ENCODE measurements around the gene NFIX. TPM values are rescaled to one million over a fixed set of nuclear protein-coding genes. Genes with fewer than 3 reads are reported as not detected.

NFIX gene
- total and polyA plus RNA-seq, 9 of the 15 experiments (the other 6 are each of a cell fraction or from before 2014, with no cell fraction given): 0.28 to 26.8 (median 5.4) TPM

DNA sequence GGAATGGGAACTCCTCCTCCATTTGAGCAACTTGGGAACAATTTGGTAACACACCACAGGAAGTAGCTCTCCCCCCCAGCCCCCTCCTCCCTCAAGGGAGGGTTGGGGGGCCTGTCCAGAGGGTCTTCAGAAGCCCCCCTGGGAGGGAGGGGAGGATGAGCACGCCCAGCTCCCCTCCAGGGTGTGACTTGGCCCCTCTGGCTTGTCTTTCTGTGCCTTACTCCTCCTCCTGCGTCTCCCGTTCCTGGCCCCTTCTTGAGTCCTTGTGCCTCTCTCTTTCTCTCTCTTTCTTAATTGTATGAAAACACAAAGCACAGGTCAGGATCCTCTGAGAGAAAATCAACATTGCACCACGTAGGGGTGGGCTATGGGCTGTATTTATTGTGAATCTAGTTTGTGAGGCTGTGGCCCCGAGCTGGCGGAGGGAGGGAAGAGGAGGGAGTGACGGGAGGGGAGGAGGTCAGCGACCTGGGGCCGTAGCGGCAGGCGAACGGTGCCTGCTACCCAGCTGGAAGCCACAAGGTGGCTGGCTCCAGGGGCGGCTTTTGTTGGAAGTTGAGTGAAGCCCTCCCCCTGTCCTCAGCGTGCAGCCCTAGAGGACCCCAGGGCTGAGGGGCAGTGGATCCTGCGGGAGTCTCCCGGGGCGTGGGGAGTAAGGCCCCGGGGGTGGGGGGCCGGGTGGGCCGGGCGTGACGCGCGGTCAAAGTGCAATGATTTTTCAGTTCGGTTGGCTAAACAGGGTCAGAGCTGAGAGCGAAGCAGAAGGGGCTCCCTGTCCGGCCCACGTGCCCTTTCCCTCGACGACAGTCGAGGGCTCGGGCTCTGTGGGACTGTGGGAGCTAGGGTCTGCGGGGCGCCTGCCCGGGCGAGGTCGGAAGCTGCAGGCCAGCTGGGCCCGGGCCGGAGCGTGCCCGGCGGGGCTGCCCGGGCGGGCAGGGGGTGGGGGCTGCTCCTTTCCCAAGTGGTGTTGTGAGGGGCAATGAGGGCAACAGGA lies 101.0 kb downstream of the NFIX start (continued):
- TF ChIP-seq, protein P1, sequence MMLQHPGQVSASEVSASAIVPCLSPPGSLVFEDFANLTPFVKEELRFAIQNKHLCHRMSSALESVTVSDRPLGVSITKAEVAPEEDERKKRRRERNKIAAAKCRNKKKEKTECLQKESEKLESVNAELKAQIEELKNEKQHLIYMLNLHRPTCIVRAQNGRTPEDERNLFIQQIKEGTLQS (IDR thresholded peaks at IDR 0.05): no peak
- TF ChIP-seq, protein P1 (CRISPR knock-in tag; conservative IDR thresholded peaks at IDR 0.05): peak; percentile 45; the same call in 1 of the 2 replicates
- TF ChIP-seq FOXM1 (IDR thresholded peaks at IDR 0.05; ENCODE audit: low read depth): no peak
- 0 out of 2 replicates have a peak, but pooled peaks have one; percentile 27 for TF ChIP-seq FOXM1 (CRISPR knock-in tag; IDR thresholded peaks at IDR 0.05; ENCODE audit: low read depth)
- TF ChIP-seq SREBF2 (CRISPR knock-in tag; IDR thresholded peaks at IDR 0.05): no peak
- no peak for TF ChIP-seq ZNF699 (CRISPR knock-in tag; IDR thresholded peaks at IDR 0.05; ENCODE audit: insufficient replicate concordance)
- TF ChIP-seq RFX5 (IDR thresholded peaks at IDR 0.05; ENCODE audit: low read depth, low read length): no peak
- no peak for TF ChIP-seq MLLT1 (IDR thresholded peaks at IDR 0.05)
- no peak for TF ChIP-seq ZFP30 (CRISPR knock-in tag; IDR thresholded peaks at IDR 0.05; ENCODE audit: borderline replicate concordance)
- peak; percentile 82 for TF ChIP-seq ZBTB7A (IDR thresholded peaks at IDR 0.05; ENCODE audit: borderline replicate concordance, control insufficient read depth, low read depth, low read length)
- no peak for TF ChIP-seq POLR3A (IDR thresholded peaks at IDR 0.05; ENCODE audit: borderline replicate concordance, extremely low read depth, insufficient read depth, insufficient read length)
- no peak for TF ChIP-seq MYBL2 (IDR thresholded peaks at IDR 0.05; ENCODE audit: low read depth)
- TF ChIP-seq MYBL2 (CRISPR knock-in tag; IDR thresholded peaks at IDR 0.05; ENCODE audit: borderline replicate concordance): no peak
- TF ChIP-seq NFATC3 (IDR thresholded peaks at IDR 0.05): no peak
- TF ChIP-seq TBL1XR1 (IDR thresholded peaks at IDR 0.05; ENCODE audit: low read length in 2 of 2): 0 out of 4 replicates have a peak, but pooled peaks of 1 of the 2 experiments have one; percentile 7
- TF ChIP-seq ZNF780A (CRISPR knock-in tag; IDR thresholded peaks at IDR 0.05): no peak
- TF ChIP-seq ARID2 (IDR thresholded peaks at IDR 0.05): no peak
- 0 out of 2 replicates have a peak, but pooled peaks have one; percentile 36 for TF ChIP-seq ATF6 (CRISPR knock-in tag; IDR thresholded peaks at IDR 0.05)
- no peak; a peak in 1 of 3 replicates for TF ChIP-seq CBX3 (IDR thresholded peaks at IDR 0.05; ENCODE audit: borderline replicate concordance in 1 of 2, low read length in 2 of 2)
- TF ChIP-seq SIN3A (IDR thresholded peaks at IDR 0.05; ENCODE audit: borderline replicate concordance in 2 of 2, control insufficient read depth in 1 of 2, low read depth in 2 of 2, low read length in 2 of 2): no peak; a peak in 1 of 4 replicates
- TF ChIP-seq BRF1 (IDR thresholded peaks at IDR 0.05; ENCODE audit: borderline replicate concordance, extremely low read depth, insufficient read length): no peak
- TF ChIP-seq CBX5 (IDR thresholded peaks at IDR 0.05; ENCODE audit: borderline replicate concordance, low read depth): no peak
- TF ChIP-seq SUPT5H (IDR thresholded peaks at IDR 0.05): peak; percentile 77
- no peak for TF ChIP-seq DACH1 (IDR thresholded peaks at IDR 0.05; ENCODE audit: partially characterized antibody)
